Left renal cortex interstitium (tissue), 4 donors: ENCODE results near the gene TTC27. TPM values are rescaled to one million over a fixed set of nuclear protein-coding genes. Genes with fewer than 3 reads are reported as not detected.
A peak's percentile ranks its signal among the peaks of the same experiment; 100 is the strongest.

Experiments used
- DNase-seq, 4 donors: peaks; one replicate each; pipeline ENCODE4 v3.0.0-alpha.2; 2013; ENCODE audit warnings: low read depth in 4 of 4, low spot score in 2 of 4, missing footprints in 1 of 4
- polyA plus RNA-seq, 4 donors: library from polyadenylated mRNA; unstranded; fragments of 120-200 nt; gene quantifications; one replicate each; pipeline ENCODE4 v1.2.1, GENCODE V29; 2013; ENCODE audit not compliant: insufficient read length in 4 of 4

TTC27 gene
- polyA plus RNA-seq, 4 donors: 19.4 to 25.7 (median 23.0) TPM

DNA sequence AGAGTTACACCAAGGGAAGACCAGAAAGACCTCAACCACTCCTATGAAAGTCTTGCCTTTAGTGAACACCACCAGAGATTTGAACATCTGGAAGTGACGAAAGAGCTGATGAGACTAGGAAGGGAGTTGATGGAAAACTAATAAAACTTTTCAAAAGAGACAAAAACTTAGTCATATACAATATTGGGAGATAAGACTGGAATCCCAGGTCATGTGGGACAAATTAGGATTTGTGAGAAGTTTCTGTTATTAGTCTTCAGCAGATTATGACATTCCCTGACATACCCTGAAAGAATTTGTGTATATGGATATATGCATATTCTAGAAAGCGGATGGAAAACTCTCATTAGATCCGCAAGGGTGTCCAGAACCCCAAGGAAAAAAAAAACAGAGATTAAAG is 173.9 kb downstream of the TTC27 start:
- no peak for DNase-seq

GRCh38 chr2:32802877-32803276 is 175.0 kb downstream of the TTC27 start:
- no peak for DNase-seq

DNA sequence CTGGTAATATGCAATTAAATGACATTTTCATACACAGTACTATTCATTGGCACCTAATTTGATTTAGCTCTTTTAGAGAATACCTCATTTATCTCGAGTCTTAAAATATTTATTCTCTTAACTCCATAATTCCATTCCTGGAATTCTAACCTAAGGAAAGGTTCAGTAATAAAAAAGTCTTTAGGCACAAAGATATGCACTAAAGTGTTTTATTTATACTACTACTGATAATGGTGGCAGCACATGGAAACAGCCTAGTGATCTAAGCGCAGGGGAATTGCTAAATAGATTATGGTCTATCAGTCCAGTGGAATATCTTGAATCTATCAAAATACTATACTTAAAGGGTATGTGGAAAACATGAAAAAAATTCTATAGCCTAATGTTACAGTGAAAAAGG is 176.4 kb downstream of the TTC27 start:
- no peak for DNase-seq

- DNase-seq: no peak
These were observed 177.6 kb downstream of the TTC27 start for GRCh38 chr2:32805104-32806095.

DNA sequence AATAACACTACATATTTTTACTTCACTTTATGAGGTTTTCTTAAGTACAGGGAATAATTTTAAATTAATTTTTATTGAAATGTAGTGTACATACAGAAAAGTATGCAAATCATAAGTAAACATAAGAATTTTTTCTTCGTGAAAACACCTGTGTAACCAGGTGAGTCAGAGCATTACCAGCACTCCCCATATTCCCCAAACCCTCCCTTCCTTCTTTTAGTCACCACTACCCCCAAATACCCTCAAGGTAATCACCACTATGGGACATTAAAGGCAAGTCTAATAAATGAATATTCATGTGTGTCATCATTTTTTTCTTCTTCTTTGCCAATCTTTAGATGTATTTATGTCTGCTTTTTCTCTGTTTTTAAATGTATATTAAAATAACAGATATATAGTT is 179.0 kb downstream of the TTC27 start:
- DNase-seq: no peak

GRCh38 chr2:32807662-32808061 is 179.8 kb downstream of the TTC27 start:
- no peak for DNase-seq

- DNase-seq: no peak
These were observed 183.2 kb downstream of the TTC27 start for GRCh38 chr2:32810909-32811495.

DNA sequence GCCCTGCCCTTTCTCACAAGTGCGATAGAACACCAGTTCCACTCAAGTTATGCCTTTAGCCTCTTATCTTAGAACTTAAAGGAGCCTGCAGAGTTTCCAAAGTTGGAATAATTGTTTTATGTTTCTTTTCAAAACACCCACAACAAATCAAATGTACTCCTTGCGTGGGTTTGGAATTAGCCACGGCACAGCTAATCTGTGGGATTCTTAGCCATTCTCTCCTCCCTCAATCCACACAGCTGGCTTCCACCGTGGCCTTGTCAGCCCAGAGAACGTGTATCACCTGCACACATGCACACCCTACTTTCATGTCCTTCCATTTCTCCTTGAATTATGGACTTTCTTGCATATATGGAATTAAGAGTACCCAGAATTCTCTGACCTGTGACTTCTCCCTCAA is 183.8 kb downstream of the TTC27 start:
- no peak for DNase-seq

DNA sequence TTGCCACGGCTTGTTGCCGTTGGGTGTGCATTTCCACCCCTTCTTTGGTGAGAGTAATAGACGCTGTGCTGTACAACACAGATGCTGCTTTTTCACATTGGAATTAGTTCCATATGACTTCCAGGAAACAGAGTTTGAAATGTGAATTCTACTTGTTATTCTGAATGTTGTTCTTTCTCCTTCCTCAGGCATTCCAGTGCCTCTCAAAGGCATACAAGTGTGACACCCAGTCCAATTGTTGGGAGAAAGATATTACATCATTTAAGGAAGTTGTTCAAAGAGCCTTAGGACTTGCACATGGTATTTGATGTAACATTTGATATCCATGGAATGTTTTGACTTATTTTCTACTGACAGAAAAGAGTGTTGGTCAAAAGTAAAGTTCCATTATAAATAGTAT is 184.5 kb downstream of the TTC27 start:
- DNase-seq: no peak

GRCh38 chr2:32820088-32820487 is 192.2 kb downstream of the TTC27 start:
- DNase-seq: no peak

GRCh38 chr2:32820701-32821100 is 192.9 kb downstream of the TTC27 start:
- DNase-seq: no peak

GRCh38 chr2:32824070-32824809 is 196.4 kb downstream of the TTC27 start:
- no peak for DNase-seq

DNA sequence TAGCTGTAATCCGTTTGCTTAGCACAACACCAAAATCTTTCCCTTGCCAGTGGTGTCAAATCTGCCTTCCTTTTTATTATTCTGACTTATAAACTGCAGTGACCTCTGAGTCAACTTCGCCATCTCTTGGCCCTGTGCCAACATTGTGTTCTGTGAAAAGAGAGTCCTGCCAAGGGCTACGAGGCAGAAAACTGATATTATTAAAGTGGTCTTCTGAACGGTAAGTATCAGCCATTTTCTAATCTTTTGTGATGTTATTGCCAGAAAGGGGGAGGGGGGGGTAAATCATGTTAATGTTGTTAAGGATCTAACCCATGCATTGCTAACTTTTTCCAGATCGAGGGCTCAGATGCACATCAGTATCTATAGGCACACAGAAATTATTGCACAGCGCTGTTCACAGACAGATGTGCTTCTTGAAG is 197.5 kb downstream of the TTC27 start:
- no peak for DNase-seq

DNA sequence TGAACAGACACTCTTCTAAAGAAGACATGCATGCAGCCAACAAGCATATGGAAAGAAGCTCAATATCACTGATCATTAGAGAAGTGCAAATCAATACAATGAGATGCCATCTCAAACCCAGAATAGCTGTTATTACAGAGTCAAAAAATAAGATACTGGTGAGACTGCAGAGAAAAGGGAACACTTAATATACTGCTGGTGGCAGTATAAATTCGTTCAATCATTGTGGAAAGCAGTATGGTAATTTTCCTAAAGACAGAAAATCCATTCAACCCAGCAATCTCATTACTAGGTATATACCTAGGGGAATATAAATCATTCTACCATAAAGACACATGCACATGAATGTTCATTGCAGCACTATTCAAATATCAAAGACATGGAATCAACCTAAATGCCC is 202.3 kb downstream of the TTC27 start:
- no peak for DNase-seq

DNA sequence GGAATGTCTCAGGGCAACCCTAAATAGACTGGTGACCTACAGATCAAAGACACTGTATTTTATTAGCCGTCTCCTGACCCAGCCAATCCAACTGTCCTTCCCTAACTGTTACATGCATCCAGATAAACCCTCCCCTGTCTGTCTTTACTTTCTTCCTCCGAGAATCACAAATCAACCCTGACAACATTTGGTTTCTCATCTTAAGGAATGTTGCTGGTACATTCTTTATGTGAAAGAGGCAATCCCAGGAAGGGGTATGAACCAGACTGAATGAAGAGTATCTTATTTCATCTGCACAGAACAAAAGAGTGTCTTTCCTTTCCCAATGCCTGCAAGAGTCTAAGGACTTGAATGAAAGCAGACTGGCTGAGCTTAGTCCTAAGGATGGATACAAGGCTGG is 205.0 kb downstream of the TTC27 start:
- DNase-seq: peak in 2 of 4 donors; percentile 41 to 42

DNA sequence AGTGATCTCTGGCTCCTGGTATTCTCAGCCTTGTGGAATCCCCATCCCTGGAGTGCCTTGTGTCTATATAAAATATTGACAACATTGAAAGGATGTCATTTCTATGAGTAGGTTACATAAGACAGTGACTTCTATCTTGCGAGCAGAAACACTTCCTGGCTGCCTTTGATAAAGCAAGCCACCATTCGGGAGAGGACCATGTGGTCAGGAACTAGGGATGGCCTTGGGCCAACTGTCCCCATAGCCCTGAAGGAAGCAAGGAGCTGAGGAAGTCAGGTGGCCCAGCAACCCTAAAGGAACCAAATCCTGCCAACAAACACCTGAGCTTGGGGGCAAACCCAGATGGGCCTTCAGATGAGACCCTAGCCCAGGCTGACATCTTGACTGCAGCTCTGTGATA is 205.9 kb downstream of the TTC27 start:
- no peak for DNase-seq

DNA sequence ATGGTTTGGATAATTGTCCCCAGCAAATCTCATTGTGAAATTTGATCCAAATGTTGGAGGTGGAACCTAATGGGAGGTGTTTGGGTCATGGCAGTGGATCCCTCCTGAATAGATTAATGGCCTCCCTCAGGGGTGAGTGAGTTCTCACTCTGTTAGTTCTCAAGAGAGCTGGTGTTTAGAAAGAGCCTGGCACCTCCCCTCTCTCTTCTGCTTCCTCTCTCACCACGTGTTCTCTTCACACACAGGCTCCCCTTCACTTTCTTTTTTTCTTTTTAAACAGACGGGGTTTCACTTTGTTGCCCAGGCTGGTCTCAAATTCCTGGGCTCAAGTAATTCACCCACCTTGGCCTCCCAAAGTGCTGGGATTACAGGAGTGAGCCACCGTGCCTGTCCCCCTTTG is 207.3 kb downstream of the TTC27 start:
- DNase-seq: no peak

GRCh38 chr2:32836933-32837332 is 209.1 kb downstream of the TTC27 start:
- no peak for DNase-seq

GRCh38 chr2:32838418-32838817 is 210.6 kb downstream of the TTC27 start:
- DNase-seq: no peak

DNA sequence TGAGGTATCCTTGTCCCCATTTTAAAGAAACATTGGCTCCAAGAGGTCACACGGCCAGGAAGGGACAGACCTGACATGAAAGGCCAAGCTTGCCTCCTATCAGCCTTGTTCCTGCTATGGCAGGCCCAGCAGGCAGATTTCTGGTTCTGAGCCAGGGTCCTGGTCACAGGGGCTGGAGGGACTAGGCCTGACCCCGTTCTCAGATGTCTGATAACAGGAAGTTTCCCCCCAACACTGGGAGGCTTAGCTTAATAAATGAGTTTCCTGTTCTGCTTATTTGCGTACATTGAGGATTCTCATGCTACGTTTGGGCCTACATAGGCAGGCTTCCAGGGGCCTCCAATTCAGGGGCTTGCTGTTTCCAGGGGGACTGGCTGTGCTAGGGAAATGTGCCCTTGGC is 211.1 kb downstream of the TTC27 start:
- no peak for DNase-seq
